ENCODE measurements around the gene GAPDHS. TPM values are rescaled to one million over a fixed set of nuclear protein-coding genes. Genes with fewer than 3 reads are reported as not detected.

The GAPDHS gene
- total and polyA plus RNA-seq, 4 donors, result not detected

- Histone ChIP-seq H3K4me1 (ENCODE audit: control insufficient read depth in 4 of 4, insufficient read depth in 4 of 4, low read length in 3 of 4) (peaks cover 0 to 15% (median 7%) of the 10 kb centered on the region in 4 donors), H3K27ac (ENCODE audit: low read depth in 1 of 2, low read length in 2 of 2) (no peak overlapping the region), H3K9ac (ENCODE audit: low read depth in 1 of 2, low read length in 2 of 2) (no peak overlapping the region), H3K9me3 (ENCODE audit: control insufficient read depth in 4 of 4, low read length in 3 of 4) (no peaks in the 10 kb centered on the region), H3K36me3 (ENCODE audit: control insufficient read depth in 4 of 4, insufficient read depth in 3 of 4, low read depth in 1 of 4, low read length in 3 of 4) (peaks cover 0 to 1% (median 0%) of the 10 kb centered on the region in 4 donors), H3K4me3 (ENCODE audit: low read depth in 1 of 3, low read length in 3 of 3) (no peak overlapping the region), H3K27me3 (ENCODE audit: control insufficient read depth in 4 of 4, insufficient read depth in 4 of 4, low read length in 3 of 4) (no peaks in the 10 kb centered on the region)
- no peak for DNase-seq (ENCODE audit: low spot score)
- 31% methylated on average over 3 of the region's 3 CpGs for WGBS
- TF ChIP-seq GABPA (IDR thresholded peaks at IDR 0.05 in 1 of 2, conservative IDR thresholded peaks at IDR 0.05 in 1 of 2), result no peak
- no peak for TF ChIP-seq REST (IDR thresholded peaks at IDR 0.05)
- no peak for TF ChIP-seq SP1 (IDR thresholded peaks at IDR 0.05)
- no peak for TF ChIP-seq FOXA1 (IDR thresholded peaks at IDR 0.05)
- peak; percentile 26 to 48 for TF ChIP-seq HNF4A (conservative IDR thresholded peaks at IDR 0.05)
- TF ChIP-seq TAF1 (conservative IDR thresholded peaks at IDR 0.05), result no peak
- TF ChIP-seq EGR1 (IDR thresholded peaks at IDR 0.05; ENCODE audit: low read depth in 2 of 2), result no peak
- no peak for TF ChIP-seq JUND (IDR thresholded peaks at IDR 0.05)
These were observed 47.0 kb upstream of the GAPDHS start for GRCh38 chr19:35486268-35486708.

- Histone ChIP-seq H3K9ac (ENCODE audit: low read depth in 1 of 2, low read length in 2 of 2) (no peak overlapping the region), H3K4me3 (ENCODE audit: low read depth in 1 of 3, low read length in 3 of 3) (no peak overlapping the region), H3K27ac (ENCODE audit: low read depth in 1 of 2, low read length in 2 of 2) (no peak overlapping the region), H3K27me3 (ENCODE audit: control insufficient read depth in 4 of 4, insufficient read depth in 4 of 4, low read length in 3 of 4) (no peaks in the 10 kb centered on the region), H3K36me3 (ENCODE audit: control insufficient read depth in 4 of 4, insufficient read depth in 3 of 4, low read depth in 1 of 4, low read length in 3 of 4) (peaks cover 0 to 1% (median 0%) of the 10 kb centered on the region in 4 donors), H3K4me1 (ENCODE audit: control insufficient read depth in 4 of 4, insufficient read depth in 4 of 4, low read length in 3 of 4) (peaks cover 0 to 15% (median 7%) of the 10 kb centered on the region in 4 donors), H3K9me3 (ENCODE audit: control insufficient read depth in 4 of 4, low read length in 3 of 4) (no peaks in the 10 kb centered on the region)
- TF ChIP-seq FOXA1 (IDR thresholded peaks at IDR 0.05) (no peak), MAX (IDR thresholded peaks at IDR 0.05) (no peak), RXRA (IDR thresholded peaks at IDR 0.05) (no peak), GABPA (IDR thresholded peaks at IDR 0.05 in 1 of 2, conservative IDR thresholded peaks at IDR 0.05 in 1 of 2) (no peak), JUND (IDR thresholded peaks at IDR 0.05) (no peak), HNF4A (conservative IDR thresholded peaks at IDR 0.05) (no peak), ZBTB33 (IDR thresholded peaks at IDR 0.05) (no peak), CTCF (IDR thresholded peaks at IDR 0.05; ENCODE audit: low read depth, low read length, missing input control) (no peak), EGR1 (IDR thresholded peaks at IDR 0.05; ENCODE audit: low read depth in 2 of 2) (no peak), TAF1 (conservative IDR thresholded peaks at IDR 0.05) (no peak), YY1 (IDR thresholded peaks at IDR 0.05) (no peak), NR2F2 (IDR thresholded peaks at IDR 0.05) (no peak), HNF4G (IDR thresholded peaks at IDR 0.05) (no peak), ATF3 (IDR thresholded peaks at IDR 0.05) (no peak), SP1 (IDR thresholded peaks at IDR 0.05) (no peak), RAD21 (IDR thresholded peaks at IDR 0.05) (no peak), FOXA2 (IDR thresholded peaks at IDR 0.05) (no peak)
- no peak for DNase-seq (ENCODE audit: low spot score)
- WGBS, result 94% methylated on average over 10 of the region's 10 CpGs
These were observed 45.5 kb upstream of the GAPDHS start for GRCh38 chr19:35487656-35488182.

All from liver (tissue), 9 donors.